A549 (cell line): ENCODE results near the gene OTOG.

Experiments used
- CTCF ChIP-seq: fragments of >200 bp; sonication (Bioruptor Twin); formaldehyde crosslinking; IDR thresholded peaks from 3 replicates; pipeline ENCODE4 v1.5.1; 2016
- EHF ChIP-seq: fragments of 250-450 bp; sonication (Bioruptor Pico); IDR thresholded peaks from 2 replicates; pipeline ENCODE4 v1.5.0; 2020; ENCODE audit warnings: mild to moderate bottlenecking
- ELK1 ChIP-seq: fragments of 150-350 bp; IDR thresholded peaks from 2 replicates; pipeline ENCODE4 v1.6.1; 2014; ENCODE audit warnings: low read depth, mild to moderate bottlenecking, low read length
- EP300 ChIP-seq, 2 experiments: fragments of >200 bp; sonication (Bioruptor Twin); formaldehyde crosslinking; IDR thresholded peaks; 2 replicates in 1 of 2; 3 replicates in 1 of 2; pipeline ENCODE4 v1.6.1; 2016 to 2017
- POLR2A ChIP-seq: IDR thresholded peaks from 2 replicates; pipeline ENCODE4 v1.6.1; 2012; ENCODE audit warnings: mild to moderate bottlenecking, low read length
- RAD21 ChIP-seq, 2 experiments: fragments of >200 bp in 1 of 2; sonication (Bioruptor Twin) in 1 of 2; formaldehyde crosslinking in 1 of 2; IDR thresholded peaks in 1 of 2; conservative IDR thresholded peaks in 1 of 2; 2 replicates in 1 of 2; 3 replicates in 1 of 2; pipeline ENCODE4 v1.6.1; 2012 to 2018; ENCODE audit warnings: inconsistent platforms in 1 of 2

DNA sequence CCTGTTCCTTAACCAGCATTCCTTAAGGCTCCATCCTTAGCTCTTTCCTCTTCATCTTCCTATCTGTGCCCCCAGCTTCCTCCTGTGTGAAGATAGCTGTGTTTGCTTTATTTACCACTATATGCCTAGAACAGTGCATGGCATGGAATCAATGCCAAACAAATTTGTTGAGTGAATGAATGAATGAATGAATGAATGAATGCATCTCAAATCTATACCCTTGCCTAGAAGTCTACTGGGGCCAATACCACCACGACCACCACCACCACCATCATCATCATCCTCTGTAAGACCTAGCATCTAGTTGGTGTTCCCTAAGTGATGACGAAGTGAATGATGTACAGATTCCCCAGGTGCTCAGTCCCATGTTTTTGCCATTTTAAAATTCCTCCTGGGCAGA, 819 bp upstream of the OTOG start:
- TF ChIP-seq CTCF (no peak), POLR2A (no peak), RAD21 (conservative IDR thresholded peaks at IDR 0.05 in 1 of 2, IDR thresholded peaks at IDR 0.05 in 1 of 2) (no peak), EP300 (IDR thresholded peaks at IDR 0.05) (no peak), EHF (CRISPR knock-in tag) (no peak), ELK1 (no peak)
